H1 (cell line): ENCODE results near the gene MARCHF2.

Source experiments
- EZH2 ChIP-seq: fragments of 200-600 bp; sonication (generic); IDR thresholded peaks from 2 replicates; pipeline ENCODE4 v1.7.1; 2012; ENCODE audit warnings: low read depth, mild to moderate bottlenecking, moderate library complexity, low read length, inconsistent platforms; ENCODE audit not compliant: severe bottlenecking
- KDM4A ChIP-seq: IDR thresholded peaks from one replicate; pipeline ENCODE4 v1.7.1; 2012; ENCODE audit warnings: low read depth, mild to moderate bottlenecking, moderate library complexity, low read length, inconsistent platforms; ENCODE audit not compliant: severe bottlenecking
- POLR2AphosphoS5 ChIP-seq: IDR thresholded peaks from 2 replicates; pipeline ENCODE4 v1.6.1; 2011; ENCODE audit warnings: low read depth, low read length
- RBBP5 ChIP-seq: IDR thresholded peaks from 2 replicates; pipeline ENCODE4 v1.7.1; 2012; ENCODE audit warnings: low read depth, mild to moderate bottlenecking, inconsistent platforms, low read length, moderate library complexity, borderline replicate concordance
- TAF1 ChIP-seq: IDR thresholded peaks from 2 replicates; pipeline ENCODE4 v1.6.1; 2011; ENCODE audit warnings: mild to moderate bottlenecking, low read depth, low read length
- TCF12 ChIP-seq: IDR thresholded peaks from 2 replicates; pipeline ENCODE4 v1.6.1; 2011; ENCODE audit warnings: low read depth, mild to moderate bottlenecking, low read length
- TF ChIP-seq, protein P1 (sequence below): fragments of 300-600 bp; sonication (generic); IDR thresholded peaks from 2 replicates; pipeline ENCODE4 v1.7.1; 2012; ENCODE audit warnings: low read length, moderate library complexity, mild to moderate bottlenecking, inconsistent platforms; ENCODE audit not compliant: insufficient replicate concordance

DNA sequence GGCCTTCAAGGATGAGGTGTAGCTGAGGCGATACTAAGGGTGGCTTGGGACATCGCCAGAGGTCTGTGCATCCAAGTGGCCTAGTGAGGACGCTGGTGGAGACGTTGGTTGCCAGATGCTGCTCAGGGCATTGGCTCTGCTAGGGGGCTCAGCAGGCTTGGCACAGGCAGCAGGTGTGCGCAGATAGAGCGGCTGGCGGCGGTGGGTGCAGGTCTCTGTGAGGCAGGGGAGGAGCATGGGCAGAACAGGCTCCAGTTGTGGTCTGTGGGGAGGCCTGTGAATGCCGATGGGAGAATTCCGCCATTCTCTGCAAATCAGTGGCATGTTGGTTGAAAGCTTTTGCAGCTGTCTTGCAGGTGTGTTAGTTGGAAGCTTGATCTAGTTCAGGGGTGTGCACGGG, 68.1 kb downstream of the MARCHF2 start:
- TF ChIP-seq KDM4A (no peak), TAF1 (no peak), RBBP5 (no peak), POLR2AphosphoS5 (no peak), TCF12 (no peak), EZH2 (no peak)
- TF ChIP-seq, protein P1, sequence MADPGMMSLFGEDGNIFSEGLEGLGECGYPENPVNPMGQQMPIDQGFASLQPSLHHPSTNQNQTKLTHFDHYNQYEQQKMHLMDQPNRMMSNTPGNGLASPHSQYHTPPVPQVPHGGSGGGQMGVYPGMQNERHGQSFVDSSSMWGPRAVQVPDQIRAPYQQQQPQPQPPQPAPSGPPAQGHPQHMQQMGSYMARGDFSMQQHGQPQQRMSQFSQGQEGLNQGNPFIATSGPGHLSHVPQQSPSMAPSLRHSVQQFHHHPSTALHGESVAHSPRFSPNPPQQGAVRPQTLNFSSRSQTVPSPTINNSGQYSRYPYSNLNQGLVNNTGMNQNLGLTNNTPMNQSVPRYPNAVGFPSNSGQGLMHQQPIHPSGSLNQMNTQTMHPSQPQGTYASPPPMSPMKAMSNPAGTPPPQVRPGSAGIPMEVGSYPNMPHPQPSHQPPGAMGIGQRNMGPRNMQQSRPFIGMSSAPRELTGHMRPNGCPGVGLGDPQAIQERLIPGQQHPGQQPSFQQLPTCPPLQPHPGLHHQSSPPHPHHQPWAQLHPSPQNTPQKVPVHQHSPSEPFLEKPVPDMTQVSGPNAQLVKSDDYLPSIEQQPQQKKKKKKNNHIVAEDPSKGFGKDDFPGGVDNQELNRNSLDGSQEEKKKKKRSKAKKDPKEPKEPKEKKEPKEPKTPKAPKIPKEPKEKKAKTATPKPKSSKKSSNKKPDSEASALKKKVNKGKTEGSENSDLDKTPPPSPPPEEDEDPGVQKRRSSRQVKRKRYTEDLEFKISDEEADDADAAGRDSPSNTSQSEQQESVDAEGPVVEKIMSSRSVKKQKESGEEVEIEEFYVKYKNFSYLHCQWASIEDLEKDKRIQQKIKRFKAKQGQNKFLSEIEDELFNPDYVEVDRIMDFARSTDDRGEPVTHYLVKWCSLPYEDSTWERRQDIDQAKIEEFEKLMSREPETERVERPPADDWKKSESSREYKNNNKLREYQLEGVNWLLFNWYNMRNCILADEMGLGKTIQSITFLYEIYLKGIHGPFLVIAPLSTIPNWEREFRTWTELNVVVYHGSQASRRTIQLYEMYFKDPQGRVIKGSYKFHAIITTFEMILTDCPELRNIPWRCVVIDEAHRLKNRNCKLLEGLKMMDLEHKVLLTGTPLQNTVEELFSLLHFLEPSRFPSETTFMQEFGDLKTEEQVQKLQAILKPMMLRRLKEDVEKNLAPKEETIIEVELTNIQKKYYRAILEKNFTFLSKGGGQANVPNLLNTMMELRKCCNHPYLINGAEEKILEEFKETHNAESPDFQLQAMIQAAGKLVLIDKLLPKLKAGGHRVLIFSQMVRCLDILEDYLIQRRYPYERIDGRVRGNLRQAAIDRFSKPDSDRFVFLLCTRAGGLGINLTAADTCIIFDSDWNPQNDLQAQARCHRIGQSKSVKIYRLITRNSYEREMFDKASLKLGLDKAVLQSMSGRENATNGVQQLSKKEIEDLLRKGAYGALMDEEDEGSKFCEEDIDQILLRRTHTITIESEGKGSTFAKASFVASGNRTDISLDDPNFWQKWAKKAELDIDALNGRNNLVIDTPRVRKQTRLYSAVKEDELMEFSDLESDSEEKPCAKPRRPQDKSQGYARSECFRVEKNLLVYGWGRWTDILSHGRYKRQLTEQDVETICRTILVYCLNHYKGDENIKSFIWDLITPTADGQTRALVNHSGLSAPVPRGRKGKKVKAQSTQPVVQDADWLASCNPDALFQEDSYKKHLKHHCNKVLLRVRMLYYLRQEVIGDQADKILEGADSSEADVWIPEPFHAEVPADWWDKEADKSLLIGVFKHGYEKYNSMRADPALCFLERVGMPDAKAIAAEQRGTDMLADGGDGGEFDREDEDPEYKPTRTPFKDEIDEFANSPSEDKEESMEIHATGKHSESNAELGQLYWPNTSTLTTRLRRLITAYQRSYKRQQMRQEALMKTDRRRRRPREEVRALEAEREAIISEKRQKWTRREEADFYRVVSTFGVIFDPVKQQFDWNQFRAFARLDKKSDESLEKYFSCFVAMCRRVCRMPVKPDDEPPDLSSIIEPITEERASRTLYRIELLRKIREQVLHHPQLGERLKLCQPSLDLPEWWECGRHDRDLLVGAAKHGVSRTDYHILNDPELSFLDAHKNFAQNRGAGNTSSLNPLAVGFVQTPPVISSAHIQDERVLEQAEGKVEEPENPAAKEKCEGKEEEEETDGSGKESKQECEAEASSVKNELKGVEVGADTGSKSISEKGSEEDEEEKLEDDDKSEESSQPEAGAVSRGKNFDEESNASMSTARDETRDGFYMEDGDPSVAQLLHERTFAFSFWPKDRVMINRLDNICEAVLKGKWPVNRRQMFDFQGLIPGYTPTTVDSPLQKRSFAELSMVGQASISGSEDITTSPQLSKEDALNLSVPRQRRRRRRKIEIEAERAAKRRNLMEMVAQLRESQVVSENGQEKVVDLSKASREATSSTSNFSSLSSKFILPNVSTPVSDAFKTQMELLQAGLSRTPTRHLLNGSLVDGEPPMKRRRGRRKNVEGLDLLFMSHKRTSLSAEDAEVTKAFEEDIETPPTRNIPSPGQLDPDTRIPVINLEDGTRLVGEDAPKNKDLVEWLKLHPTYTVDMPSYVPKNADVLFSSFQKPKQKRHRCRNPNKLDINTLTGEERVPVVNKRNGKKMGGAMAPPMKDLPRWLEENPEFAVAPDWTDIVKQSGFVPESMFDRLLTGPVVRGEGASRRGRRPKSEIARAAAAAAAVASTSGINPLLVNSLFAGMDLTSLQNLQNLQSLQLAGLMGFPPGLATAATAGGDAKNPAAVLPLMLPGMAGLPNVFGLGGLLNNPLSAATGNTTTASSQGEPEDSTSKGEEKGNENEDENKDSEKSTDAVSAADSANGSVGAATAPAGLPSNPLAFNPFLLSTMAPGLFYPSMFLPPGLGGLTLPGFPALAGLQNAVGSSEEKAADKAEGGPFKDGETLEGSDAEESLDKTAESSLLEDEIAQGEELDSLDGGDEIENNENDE, result no peak
